Measurements from ENCODE around the gene BBS9.
A peak's percentile ranks its signal among the peaks of the same experiment; 100 is the strongest.

The BBS9 gene

GRCh38 chr7:33597181-33597580 is 467.8 kb downstream of the BBS9 start:
- Histone ChIP-seq H3K36me3 (no peaks in the 10 kb centered on the region), H3K4me3 (ENCODE audit: low read depth, low read length) (no peak overlapping the region), H3K27me3 (no peaks in the 10 kb centered on the region), H3K4me1 (no peaks in the 10 kb centered on the region), H3K9me3 (no peaks in the 10 kb centered on the region)
- no peak for TF ChIP-seq CTCF (IDR thresholded peaks at IDR 0.05; ENCODE audit: low read depth, low read length)
- DNase-seq, result no peak

- no peaks in the 10 kb centered on the region for H3K27me3 ChIP-seq
- DNase-seq, result no peak
- H3K36me3 ChIP-seq, result no peaks in the 10 kb centered on the region
- no peak overlapping the region for H3K4me3 ChIP-seq (ENCODE audit: low read depth, low read length)
- no peaks in the 10 kb centered on the region for H3K4me1 ChIP-seq
- H3K9me3 ChIP-seq, result no peaks in the 10 kb centered on the region
- no peak for TF ChIP-seq CTCF (IDR thresholded peaks at IDR 0.05; ENCODE audit: low read depth, low read length)
These were observed 471.7 kb downstream of the BBS9 start for GRCh38 chr7:33601101-33601500.

- no peak for TF ChIP-seq CTCF (IDR thresholded peaks at IDR 0.05; ENCODE audit: low read depth, low read length)
- Histone ChIP-seq H3K36me3 (no peaks in the 10 kb centered on the region), H3K9me3 (no peaks in the 10 kb centered on the region), H3K4me1 (no peaks in the 10 kb centered on the region), H3K4me3 (ENCODE audit: low read depth, low read length) (no peak overlapping the region), H3K27me3 (no peaks in the 10 kb centered on the region)
- DNase-seq, result no peak
These were observed 472.5 kb downstream of the BBS9 start for GRCh38 chr7:33601884-33602283.

- Histone ChIP-seq H3K36me3 (no peaks in the 10 kb centered on the region), H3K4me1 (no peaks in the 10 kb centered on the region), H3K27me3 (no peaks in the 10 kb centered on the region), H3K9me3 (no peaks in the 10 kb centered on the region), H3K4me3 (ENCODE audit: low read depth, low read length) (no peak overlapping the region)
- TF ChIP-seq CTCF (IDR thresholded peaks at IDR 0.05; ENCODE audit: low read depth, low read length), result no peak
- no peak for DNase-seq
These were observed 474.7 kb downstream of the BBS9 start for GRCh38 chr7:33604056-33604455.

GRCh38 chr7:33610918-33611317 is 481.6 kb downstream of the BBS9 start:
- Histone ChIP-seq H3K27me3 (no peaks in the 10 kb centered on the region), H3K9me3 (no peaks in the 10 kb centered on the region; the same call in 1 of the 2 replicates), H3K4me3 (ENCODE audit: low read depth, low read length) (no peak overlapping the region), H3K36me3 (no peaks in the 10 kb centered on the region), H3K4me1 (peaks cover 8% of the 10 kb centered on the region)
- TF ChIP-seq CTCF (IDR thresholded peaks at IDR 0.05; ENCODE audit: low read depth, low read length), result no peak
- DNase-seq, result peak; percentile 54

GRCh38 chr7:33612442-33612841 is 483.1 kb downstream of the BBS9 start:
- Histone ChIP-seq H3K9me3 (no peaks in the 10 kb centered on the region; the same call in 1 of the 2 replicates), H3K4me1 (peaks cover 8% of the 10 kb centered on the region), H3K4me3 (ENCODE audit: low read depth, low read length) (no peak overlapping the region), H3K27me3 (no peaks in the 10 kb centered on the region), H3K36me3 (no peaks in the 10 kb centered on the region)
- DNase-seq, result peak; percentile 58
- TF ChIP-seq CTCF (IDR thresholded peaks at IDR 0.05; ENCODE audit: low read depth, low read length), result no peak

All from BE2C (cell line).